ENCODE results near the gene ITGB2. TPM values are rescaled to one million over a fixed set of nuclear protein-coding genes. Genes with fewer than 3 reads are reported as not detected.
"Not testable (repeated sequence)": the region's sequence is repeated elsewhere in the genome, so short reads cannot be mapped to it uniquely, and the experiment has no call there.

Gene ITGB2
- total RNA-seq, 1 experiment from 2014 or later: 6.0 TPM

DNA sequence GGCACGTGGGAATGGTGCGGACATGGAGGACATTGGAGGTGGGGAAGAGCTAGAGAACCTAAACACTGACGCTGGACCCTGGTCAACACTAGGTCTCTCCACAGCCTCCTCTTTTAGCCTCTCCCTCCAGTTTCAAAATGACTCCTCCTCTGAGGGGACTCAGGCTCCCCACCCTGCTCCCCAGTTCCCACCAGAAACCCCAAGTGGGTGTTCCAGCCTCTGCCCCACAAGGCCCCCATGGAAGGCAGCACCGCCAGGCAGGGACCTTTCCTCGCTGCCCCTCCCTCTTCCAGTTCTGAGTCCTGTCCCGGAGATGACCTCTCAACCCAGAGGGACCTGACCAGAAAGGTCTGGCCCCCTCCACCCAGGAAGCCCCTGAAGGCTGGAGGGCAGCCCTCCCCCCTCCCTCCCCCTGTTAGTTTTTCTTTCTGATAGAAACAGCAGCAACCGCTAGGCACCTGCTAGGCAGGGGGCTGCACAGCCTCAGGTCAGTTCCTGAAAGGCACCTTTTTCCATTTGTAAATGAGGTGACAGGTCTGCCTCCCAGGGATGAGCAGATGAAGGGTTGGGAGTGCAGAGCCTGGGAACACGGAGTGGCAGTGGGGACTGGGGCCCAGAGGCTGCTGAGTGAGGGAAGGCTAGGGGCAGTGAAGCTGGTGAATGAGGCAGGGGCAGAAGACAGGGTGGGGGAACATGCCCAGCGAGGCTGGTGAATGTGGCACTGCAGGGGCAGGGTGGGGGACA is 9.3 kb upstream of the ITGB2 start:
- Histone ChIP-seq H4K20me1 (ENCODE audit: insufficient read depth) (no peaks in the 10 kb centered on the region), H3K79me2 (ENCODE audit: low read depth) (no peaks in the 10 kb centered on the region), H3K4me3 (no peak overlapping the region), H3K36me3 (ENCODE audit: low read depth) (no peaks in the 10 kb centered on the region), H3K27ac (no peak overlapping the region), H3K4me2 (peak overlapping the region; percentile 12; the same call in 1 of the 2 replicates), H3F3A (ENCODE audit: insufficient read depth, low read depth) (peaks cover 13% of the 10 kb centered on the region; the same call in 1 of the 2 replicates), H3K9me3 (ENCODE audit: insufficient read depth, low read depth) (no peaks in the 10 kb centered on the region), H3K9me2 (ENCODE audit: insufficient read depth) (no peaks in the 10 kb centered on the region), H2AFZ (no peak overlapping the region), H3K27me3 (ENCODE audit: insufficient read depth, low read depth) (no peaks in the 10 kb centered on the region), H3K4me1 (replicated peaks; ENCODE audit: insufficient read depth) (peaks cover 57% of the 10 kb centered on the region)
- BruUV-seq (replicated peaks): no TSS peak
- CTCF ChIA-PET: no interaction called here
- TF ChIP-seq EZH2 (IDR thresholded peaks at IDR 0.05; ENCODE audit: low read depth): no peak
- TF ChIP-seq, protein P1, sequence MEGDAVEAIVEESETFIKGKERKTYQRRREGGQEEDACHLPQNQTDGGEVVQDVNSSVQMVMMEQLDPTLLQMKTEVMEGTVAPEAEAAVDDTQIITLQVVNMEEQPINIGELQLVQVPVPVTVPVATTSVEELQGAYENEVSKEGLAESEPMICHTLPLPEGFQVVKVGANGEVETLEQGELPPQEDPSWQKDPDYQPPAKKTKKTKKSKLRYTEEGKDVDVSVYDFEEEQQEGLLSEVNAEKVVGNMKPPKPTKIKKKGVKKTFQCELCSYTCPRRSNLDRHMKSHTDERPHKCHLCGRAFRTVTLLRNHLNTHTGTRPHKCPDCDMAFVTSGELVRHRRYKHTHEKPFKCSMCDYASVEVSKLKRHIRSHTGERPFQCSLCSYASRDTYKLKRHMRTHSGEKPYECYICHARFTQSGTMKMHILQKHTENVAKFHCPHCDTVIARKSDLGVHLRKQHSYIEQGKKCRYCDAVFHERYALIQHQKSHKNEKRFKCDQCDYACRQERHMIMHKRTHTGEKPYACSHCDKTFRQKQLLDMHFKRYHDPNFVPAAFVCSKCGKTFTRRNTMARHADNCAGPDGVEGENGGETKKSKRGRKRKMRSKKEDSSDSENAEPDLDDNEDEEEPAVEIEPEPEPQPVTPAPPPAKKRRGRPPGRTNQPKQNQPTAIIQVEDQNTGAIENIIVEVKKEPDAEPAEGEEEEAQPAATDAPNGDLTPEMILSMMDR (conservative IDR thresholded peaks at IDR 0.05): no peak
- POLR2A ChIA-PET (ENCODE audit: unreplicated experiment): interaction anchor here (1.0 kb wide), 1 partner anchor 57 kb away, joined by 7 read pairs; the partner anchor contains the start of gene PTTG1IP
- intact Hi-C loops (cut with micrococcal nuclease; ENCODE audit: unreplicated experiment): loop anchor here (2.0 to 10.0 kb wide), 4 partner anchors 37 to 415 kb away; partner anchors contain the start of gene UBE2G2
- DNase-seq: no peak

- H3K36me3 ChIP-seq (ENCODE audit: low read depth): no peaks in the 10 kb centered on the region
- ChIA-PET CTCF (no interaction called here), POLR2A (ENCODE audit: unreplicated experiment) (interaction anchor here (0.5 to 1.0 kb wide), 2 partner anchors 12 to 56 kb away, joined by 7 to 10 read pairs; partner anchors contain the start of gene PTTG1IP)
- BruUV-seq (replicated peaks): no TSS peak
- H3K9me3 ChIP-seq (ENCODE audit: insufficient read depth, low read depth): no peaks in the 10 kb centered on the region
- H2AFZ ChIP-seq: no peak overlapping the region
- no peaks in the 10 kb centered on the region for H3K79me2 ChIP-seq (ENCODE audit: low read depth)
- no peak overlapping the region for H3K4me3 ChIP-seq
- H3K9me2 ChIP-seq (ENCODE audit: insufficient read depth): no peaks in the 10 kb centered on the region
- H3K4me2 ChIP-seq: peak overlapping the region; percentile 56
- no peak for DNase-seq
- intact Hi-C loops (cut with micrococcal nuclease; ENCODE audit: unreplicated experiment): loop anchor here (2.0 to 5.0 kb wide), 3 partner anchors 37 to 127 kb away; partner anchors contain the start of gene UBE2G2
- TF ChIP-seq, protein P1 (conservative IDR thresholded peaks at IDR 0.05): no peak
- TF ChIP-seq EZH2 (IDR thresholded peaks at IDR 0.05; ENCODE audit: low read depth): no peak
- peak overlapping the region; percentile 97 for H3K27ac ChIP-seq
- no peaks in the 10 kb centered on the region for H4K20me1 ChIP-seq (ENCODE audit: insufficient read depth)
- H3K4me1 ChIP-seq (replicated peaks; ENCODE audit: insufficient read depth): peaks cover 62% of the 10 kb centered on the region
- no peaks in the 10 kb centered on the region for H3K27me3 ChIP-seq (ENCODE audit: insufficient read depth, low read depth)
- peaks cover 13% of the 10 kb centered on the region; the same call in 1 of the 2 replicates for H3F3A ChIP-seq (ENCODE audit: insufficient read depth, low read depth)
Measured at GRCh38 chr21:44929242-44929798, 8.6 kb upstream of the ITGB2 start.

DNA sequence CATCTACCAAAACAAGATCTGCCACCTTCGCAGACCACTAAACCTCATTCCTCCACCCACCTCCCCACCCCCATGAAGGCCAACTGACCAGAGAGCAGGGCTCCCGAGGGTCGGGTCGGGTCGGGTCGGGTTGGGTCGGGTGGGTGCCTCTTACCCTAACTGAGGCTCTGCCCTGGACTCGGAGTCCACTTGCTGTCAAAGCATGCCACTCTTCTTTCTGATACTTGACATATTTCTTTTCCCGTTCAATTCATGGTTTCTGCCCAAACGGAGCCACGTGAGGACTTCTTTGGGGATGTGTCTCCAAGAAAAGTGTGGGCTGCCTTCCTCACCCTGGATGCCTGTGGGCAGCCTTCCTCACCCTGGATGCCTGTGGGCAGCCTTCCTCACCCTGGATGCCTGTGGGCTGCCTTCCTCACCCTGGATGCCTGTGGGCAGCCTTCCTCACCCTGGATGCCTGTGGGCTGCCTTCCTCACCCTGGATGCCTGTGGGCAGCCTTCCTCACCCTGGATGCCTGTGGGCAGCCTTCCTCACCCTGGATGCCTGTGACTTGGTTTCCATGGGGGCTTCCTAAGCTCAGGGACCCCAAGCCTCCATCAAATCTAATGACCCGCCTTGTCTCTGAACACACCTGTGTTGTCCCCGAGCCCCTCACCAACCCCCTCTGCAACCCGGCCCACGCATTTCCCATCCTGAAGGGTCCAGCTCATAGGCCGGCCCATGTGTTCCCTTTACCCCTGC is 8.0 kb upstream of the ITGB2 start:
- ChIA-PET POLR2A (ENCODE audit: unreplicated experiment) (interaction anchor here (0.5 to 1.2 kb wide), 5 partner anchors 12 to 117 kb away, joined by 6 to 11 read pairs (median 7); partner anchors contain the start of gene PTTG1IP), CTCF (interaction anchor here (0.6 to 1.5 kb wide), 2 partner anchors 15 to 127 kb away, joined by 3 to 9 read pairs; partner anchors contain the start of gene UBE2G2)
- BruUV-seq (replicated peaks); H3K9me3 ChIP-seq (ENCODE audit: insufficient read depth, low read depth); H3K36me3 ChIP-seq (ENCODE audit: low read depth); H3K9me2 ChIP-seq (ENCODE audit: insufficient read depth); H2AFZ ChIP-seq; H3K79me2 ChIP-seq (ENCODE audit: low read depth); H3K27me3 ChIP-seq (ENCODE audit: insufficient read depth, low read depth); H4K20me1 ChIP-seq (ENCODE audit: insufficient read depth): not testable (repeated sequence)
- H3F3A ChIP-seq (ENCODE audit: insufficient read depth, low read depth): peaks cover 13% of the 10 kb centered on the region; the same call in 1 of the 2 replicates
- peaks cover 62% of the 10 kb centered on the region for H3K4me1 ChIP-seq (replicated peaks; ENCODE audit: insufficient read depth)
- H3K4me2 ChIP-seq: peak overlapping the region; percentile 75
- H3K4me3 ChIP-seq: peak overlapping the region; percentile 39; the same call in 1 of the 2 replicates
- intact Hi-C loops (cut with micrococcal nuclease; ENCODE audit: unreplicated experiment): loop anchor here (1.0 to 5.0 kb wide), 5 partner anchors 13 to 126 kb away; partner anchors contain the start of gene UBE2G2
- H3K27ac ChIP-seq: peak overlapping the region; percentile 97
- DNase-seq: peak; percentile 72 to 78
